Measurements from ENCODE around the gene ARNT2.

- TF ChIP-seq CTCF (IDR thresholded peaks at IDR 0.05) (no peak), POLR2AphosphoS5 (IDR thresholded peaks at IDR 0.05) (no peak), POLR2A (IDR thresholded peaks at IDR 0.05) (no peak)
Observed at GRCh38 chr15:80506286-80506893, 102.2 kb downstream of the ARNT2 start.
